ENCODE data around the gene ENOX1. TPM values are rescaled to one million over a fixed set of nuclear protein-coding genes. Genes with fewer than 3 reads are reported as not detected.

Gene ENOX1
- total and polyA plus RNA-seq, 9 of the 15 experiments (the other 6 are each of a cell fraction or from before 2014, with no cell fraction given) = not detected

- H3K79me2 ChIP-seq (ENCODE audit: control insufficient read depth, insufficient read depth, low read length) = no peaks in the 10 kb centered on the region
- H3K27me3 ChIP-seq (ENCODE audit: control insufficient read depth in 2 of 2, insufficient read depth in 2 of 2, low read length in 2 of 2) = no peaks in the 10 kb centered on the region
- H3K4me3 ChIP-seq = no peak overlapping the region
- in situ Hi-C loops (cut with MboI) = no loop called here
- no TSS peak for BruUV-seq (replicated peaks)
- H3K4me1 ChIP-seq (replicated peaks in 1 of 2; ENCODE audit: control insufficient read depth in 2 of 2, insufficient read depth in 2 of 2, low read length in 2 of 2) = no peaks in the 10 kb centered on the region
- WGBS (ENCODE audit: insufficient coverage, low coverage, missing lambda C conversion rate) = under 1% methylated on average over 9 of the region's 10 CpGs
- ChIA-PET POLR2A (no interaction called here), CTCF (ENCODE audit: low intra/inter-chr PET ratio) (no interaction called here)
- no peak overlapping the region for H3K4me2 ChIP-seq (ENCODE audit: insufficient read depth, low read length)
- intact Hi-C loops (cut with micrococcal nuclease) = no loop called here
- no peaks in the 10 kb centered on the region for H4K20me1 ChIP-seq (replicated peaks; ENCODE audit: control insufficient read depth, insufficient read depth, low read length)
- no peak overlapping the region for H3K9ac ChIP-seq (ENCODE audit: insufficient read depth in 1 of 2, low read depth in 2 of 2, low read length in 2 of 2)
- H2AFZ ChIP-seq (ENCODE audit: low read depth, low read length) = no peak overlapping the region
- H3K9me3 ChIP-seq (replicated peaks; ENCODE audit: control insufficient read depth, insufficient read depth, low read depth, low read length) = no peaks in the 10 kb centered on the region
- no peak for DNase-seq (ENCODE audit: extremely low read depth in 1 of 4, low spot score in 3 of 4)
- FAIRE-seq = no peak
- no peaks in the 10 kb centered on the region for H3K9me1 ChIP-seq (ENCODE audit: control insufficient read depth, insufficient read depth, low read length)
- no peaks in the 10 kb centered on the region for H3K36me3 ChIP-seq (ENCODE audit: control insufficient read depth, insufficient read depth, low read length)
- H3K27ac ChIP-seq (ENCODE audit: extremely low read depth, low read depth, low read length) = no peak overlapping the region
- ATAC-seq = no peak
- TF ChIP-seq BDP1 (IDR thresholded peaks at IDR 0.05; ENCODE audit: insufficient read depth, insufficient read length) (no peak), ZFX (CRISPR knock-in tag; IDR thresholded peaks at IDR 0.05) (no peak), MCM7 (IDR thresholded peaks at IDR 0.05) (no peak), KDM1A (IDR thresholded peaks at IDR 0.05) (no peak), ZBTB2 (IDR thresholded peaks at IDR 0.05) (no peak), ZC3H4 (CRISPR knock-in tag; IDR thresholded peaks at IDR 0.05; ENCODE audit: borderline replicate concordance) (no peak), POLR3G (IDR thresholded peaks at IDR 0.05; ENCODE audit: extremely low read depth, insufficient read length, insufficient replicate concordance) (no peak), FOSL1 (tag; conservative IDR thresholded peaks at IDR 0.05) (no peak)
- TF ChIP-seq, protein P1, sequence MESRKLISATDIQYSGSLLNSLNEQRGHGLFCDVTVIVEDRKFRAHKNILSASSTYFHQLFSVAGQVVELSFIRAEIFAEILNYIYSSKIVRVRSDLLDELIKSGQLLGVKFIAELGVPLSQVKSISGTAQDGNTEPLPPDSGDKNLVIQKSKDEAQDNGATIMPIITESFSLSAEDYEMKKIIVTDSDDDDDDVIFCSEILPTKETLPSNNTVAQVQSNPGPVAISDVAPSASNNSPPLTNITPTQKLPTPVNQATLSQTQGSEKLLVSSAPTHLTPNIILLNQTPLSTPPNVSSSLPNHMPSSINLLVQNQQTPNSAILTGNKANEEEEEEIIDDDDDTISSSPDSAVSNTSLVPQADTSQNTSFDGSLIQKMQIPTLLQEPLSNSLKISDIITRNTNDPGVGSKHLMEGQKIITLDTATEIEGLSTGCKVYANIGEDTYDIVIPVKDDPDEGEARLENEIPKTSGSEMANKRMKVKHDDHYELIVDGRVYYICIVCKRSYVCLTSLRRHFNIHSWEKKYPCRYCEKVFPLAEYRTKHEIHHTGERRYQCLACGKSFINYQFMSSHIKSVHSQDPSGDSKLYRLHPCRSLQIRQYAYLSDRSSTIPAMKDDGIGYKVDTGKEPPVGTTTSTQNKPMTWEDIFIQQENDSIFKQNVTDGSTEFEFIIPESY (CRISPR knock-in tag; IDR thresholded peaks at IDR 0.05) = no peak
- TF ChIP-seq, protein P2, sequence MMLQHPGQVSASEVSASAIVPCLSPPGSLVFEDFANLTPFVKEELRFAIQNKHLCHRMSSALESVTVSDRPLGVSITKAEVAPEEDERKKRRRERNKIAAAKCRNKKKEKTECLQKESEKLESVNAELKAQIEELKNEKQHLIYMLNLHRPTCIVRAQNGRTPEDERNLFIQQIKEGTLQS (IDR thresholded peaks at IDR 0.05) = no peak
- TF ChIP-seq, protein P2 (CRISPR knock-in tag; conservative IDR thresholded peaks at IDR 0.05) = no peak
Observed at GRCh38 chr13:43448605-43449336, 338.0 kb downstream of the ENOX1 start.
